ENCODE measurements around the gene SLC12A3.

The SLC12A3 gene

GRCh38 chr16:56844056-56844455 lies 21.0 kb upstream of the SLC12A3 start:
- ChIA-PET CTCF (no interaction called here), POLR2A (no interaction called here)
- TF ChIP-seq ZNF384 (IDR thresholded peaks at IDR 0.05) = no peak
- TF ChIP-seq PKNOX1 (IDR thresholded peaks at IDR 0.05) = no peak
- no peak for TF ChIP-seq ELF4 (IDR thresholded peaks at IDR 0.05)
- TF ChIP-seq BHLHE40 (IDR thresholded peaks at IDR 0.05; ENCODE audit: borderline replicate concordance) = no peak
- TF ChIP-seq ARNT (IDR thresholded peaks at IDR 0.05) = no peak
- TF ChIP-seq SUZ12 (IDR thresholded peaks at IDR 0.05) = no peak
- TF ChIP-seq SP1 (IDR thresholded peaks at IDR 0.05) = no peak
- TF ChIP-seq FOXA1 (IDR thresholded peaks at IDR 0.05) = no peak
- no peak for TF ChIP-seq TARDBP (IDR thresholded peaks at IDR 0.05)
- TF ChIP-seq HDGF (IDR thresholded peaks at IDR 0.05; ENCODE audit: borderline replicate concordance) = no peak
- TF ChIP-seq NFRKB (IDR thresholded peaks at IDR 0.05) = no peak
- no peak for TF ChIP-seq FOXM1 (IDR thresholded peaks at IDR 0.05; ENCODE audit: borderline replicate concordance)
- TF ChIP-seq CTBP1 (IDR thresholded peaks at IDR 0.05; ENCODE audit: borderline replicate concordance) = no peak
- no peak for TF ChIP-seq LEF1 (IDR thresholded peaks at IDR 0.05; ENCODE audit: borderline replicate concordance)
- no peak for DNase-seq (ENCODE audit: extremely low spot score)

GRCh38 chr16:56847173-56847910 lies 17.7 kb upstream of the SLC12A3 start:
- ChIA-PET CTCF (interaction anchor here (0.6 to 1.2 kb wide), 2 partner anchors 41 to 64 kb away, joined by 3 read pairs; no protein-coding TSS in a partner anchor), POLR2A (no interaction called here)
- TF ChIP-seq TARDBP (IDR thresholded peaks at IDR 0.05) (no peak), BHLHE40 (IDR thresholded peaks at IDR 0.05; ENCODE audit: borderline replicate concordance) (no peak), FOXK2 (IDR thresholded peaks at IDR 0.05) (no peak), LEF1 (IDR thresholded peaks at IDR 0.05; ENCODE audit: borderline replicate concordance) (no peak)
- DNase-seq (ENCODE audit: extremely low spot score) = no peak

GRCh38 chr16:56848029-56848936 lies 16.7 kb upstream of the SLC12A3 start:
- DNase-seq (ENCODE audit: extremely low spot score) = no peak
- CTCF ChIA-PET = interaction anchor here (0.6 kb wide), 1 partner anchor 42 kb away, joined by 3 read pairs; no protein-coding TSS in a partner anchor
- POLR2A ChIA-PET = no interaction called here
- TF ChIP-seq SUZ12 (IDR thresholded peaks at IDR 0.05) = no peak
- TF ChIP-seq NFRKB (IDR thresholded peaks at IDR 0.05) = no peak
- no peak for TF ChIP-seq PKNOX1 (IDR thresholded peaks at IDR 0.05)
- TF ChIP-seq SP1 (IDR thresholded peaks at IDR 0.05) = no peak
- TF ChIP-seq ZNF384 (IDR thresholded peaks at IDR 0.05) = no peak
- TF ChIP-seq FOXM1 (IDR thresholded peaks at IDR 0.05; ENCODE audit: borderline replicate concordance) = no peak
- no peak for TF ChIP-seq FOXA1 (IDR thresholded peaks at IDR 0.05)
- TF ChIP-seq BHLHE40 (IDR thresholded peaks at IDR 0.05; ENCODE audit: borderline replicate concordance) = no peak

GRCh38 chr16:56848955-56849689 lies 15.9 kb upstream of the SLC12A3 start:
- POLR2A ChIA-PET = no interaction called here
- CTCF ChIA-PET = no interaction called here
- TF ChIP-seq SUZ12 (IDR thresholded peaks at IDR 0.05) (no peak), LEF1 (IDR thresholded peaks at IDR 0.05; ENCODE audit: borderline replicate concordance) (no peak), L3MBTL2 (conservative IDR thresholded peaks at IDR 0.05) (no peak), BHLHE40 (IDR thresholded peaks at IDR 0.05; ENCODE audit: borderline replicate concordance) (no peak), ELF4 (IDR thresholded peaks at IDR 0.05) (no peak), CTBP1 (IDR thresholded peaks at IDR 0.05; ENCODE audit: borderline replicate concordance) (no peak), FOXM1 (IDR thresholded peaks at IDR 0.05; ENCODE audit: borderline replicate concordance) (no peak), FOXA1 (IDR thresholded peaks at IDR 0.05) (no peak), NFRKB (IDR thresholded peaks at IDR 0.05) (no peak), PKNOX1 (IDR thresholded peaks at IDR 0.05) (no peak), ZNF384 (IDR thresholded peaks at IDR 0.05) (no peak)
- DNase-seq (ENCODE audit: extremely low spot score) = no peak

- ChIA-PET POLR2A (no interaction called here), CTCF (interaction anchor here (1.2 kb wide), 1 partner anchor 57 kb away, joined by 4 read pairs; no protein-coding TSS in a partner anchor)
- no peak for DNase-seq (ENCODE audit: extremely low spot score)
- TF ChIP-seq PKNOX1 (IDR thresholded peaks at IDR 0.05) (no peak), BHLHE40 (IDR thresholded peaks at IDR 0.05; ENCODE audit: borderline replicate concordance) (no peak), L3MBTL2 (conservative IDR thresholded peaks at IDR 0.05) (no peak), SP1 (IDR thresholded peaks at IDR 0.05) (no peak), ELF4 (IDR thresholded peaks at IDR 0.05) (no peak), TARDBP (IDR thresholded peaks at IDR 0.05) (no peak), ARNT (IDR thresholded peaks at IDR 0.05) (no peak), NFRKB (IDR thresholded peaks at IDR 0.05) (no peak), FOXA1 (IDR thresholded peaks at IDR 0.05) (no peak), FOXK2 (IDR thresholded peaks at IDR 0.05) (no peak), ZNF384 (IDR thresholded peaks at IDR 0.05) (no peak), CTBP1 (IDR thresholded peaks at IDR 0.05; ENCODE audit: borderline replicate concordance) (no peak), FOXM1 (IDR thresholded peaks at IDR 0.05; ENCODE audit: borderline replicate concordance) (no peak), LEF1 (IDR thresholded peaks at IDR 0.05; ENCODE audit: borderline replicate concordance) (no peak), SUZ12 (IDR thresholded peaks at IDR 0.05) (no peak), HDGF (IDR thresholded peaks at IDR 0.05; ENCODE audit: borderline replicate concordance) (no peak)
Observed at GRCh38 chr16:56849690-56850680, 15.0 kb upstream of the SLC12A3 start.
